MCF 10A (cell line): ENCODE measurements around the gene RASGEF1C. TPM values are rescaled to one million over a fixed set of nuclear protein-coding genes. Genes with fewer than 3 reads are reported as not detected.

Experiments
- BruUV-seq: library from RNA; stranded (reverse); fragments of 400-500 nt; replicated peaks from 2 replicates; lab custom pipeline; 2021; lab: Mats Ljungman, UMichigan
- CTCF ChIA-PET: fragments of 300-600 bp; sonication (Branson Sonifier 250); formaldehyde crosslinking; extraction: SDS; loops from one replicate; lab custom pipeline; 2021; ENCODE audit warnings: antibody characterized with exemption, inconsistent platforms; lab: Yijun Ruan, JAX
- POLR2A ChIA-PET: fragments of 300-600, 350-650 bp; sonication (Branson Sonifier 250); formaldehyde crosslinking; extraction: SDS; loops from one replicate; lab custom pipeline; 2020; ENCODE audit warnings: antibody characterized with exemption, inconsistent platforms; lab: Yijun Ruan, JAX
- DNase-seq: peaks from one replicate; pipeline ENCODE4 v3.0.0-alpha.2; 2018; ENCODE audit not compliant: unreplicated experiment
- H3K27ac Mint-ChIP-seq: one replicate; pipeline ENCODE4 v1.8.0; 2022; ENCODE audit warnings: mild to moderate bottlenecking, low read depth, mixed read lengths; ENCODE audit not compliant: unreplicated experiment
- H3K27me3 Mint-ChIP-seq: one replicate; pipeline ENCODE4 v1.8.0; 2022; ENCODE audit warnings: mixed read lengths; ENCODE audit not compliant: insufficient read depth, unreplicated experiment
- H3K36me3 Mint-ChIP-seq: one replicate; pipeline ENCODE4 v1.8.0; 2022; ENCODE audit warnings: mild to moderate bottlenecking, moderate library complexity, mixed read lengths; ENCODE audit not compliant: insufficient read depth, unreplicated experiment
- H3K4me1 Mint-ChIP-seq: one replicate; pipeline ENCODE4 v1.8.0; 2022; ENCODE audit warnings: mixed read lengths; ENCODE audit not compliant: insufficient read depth, unreplicated experiment
- H3K4me3 Mint-ChIP-seq: one replicate; pipeline ENCODE4 v1.8.0; 2022; ENCODE audit warnings: mild to moderate bottlenecking, moderate library complexity, mixed read lengths; ENCODE audit not compliant: unreplicated experiment
- H3K9me3 Mint-ChIP-seq: one replicate; pipeline ENCODE4 v1.8.0; 2022; ENCODE audit warnings: mixed read lengths; ENCODE audit not compliant: unreplicated experiment
- CTCF ChIP-seq: fragments of 200-600 bp; IDR thresholded peaks from one replicate; pipeline ENCODE4 v1.8.0; 2022; ENCODE audit warnings: antibody characterized with exemption, mild to moderate bottlenecking; ENCODE audit not compliant: unreplicated experiment
- intact Hi-C: fragments of 100-400 bp; cut with micrococcal nuclease; formaldehyde crosslinking; loops from 2 replicates; pipeline ENCODE4 v1.14.1; 2022
- total RNA-seq: library from RNA; stranded (reverse); gene quantifications from 2 replicates; pipeline ENCODE4 v1.2.3, GENCODE V29; 2022

Gene RASGEF1C
- total RNA-seq, 1 experiment from 2014 or later: not detected

GRCh38 chr5:180119031-180119902 lies 89.7 kb downstream of the RASGEF1C start:
- Mint-ChIP-seq H3K27me3 (peaks cover 21% of the 10 kb centered on the region), H3K4me1 (peaks cover 10% of the 10 kb centered on the region), H3K27ac (no peak overlapping the region), H3K9me3 (no peaks in the 10 kb centered on the region), H3K36me3 (no peaks in the 10 kb centered on the region), H3K4me3 (no peak overlapping the region)
- TF ChIP-seq CTCF: no peak
- ChIA-PET POLR2A (interaction anchor here (0.5 kb wide), 1 partner anchor 482 kb away, joined by 3 read pairs; no protein-coding TSS in a partner anchor), CTCF (no interaction called here)
- intact Hi-C loops: no loop called here
- BruUV-seq: no TSS peak
- DNase-seq: no peak

GRCh38 chr5:180118391-180118791 lies 90.6 kb downstream of the RASGEF1C start:
- Mint-ChIP-seq H3K4me3 (no peak overlapping the region), H3K27ac (no peak overlapping the region), H3K27me3 (peaks cover 12% of the 10 kb centered on the region), H3K36me3 (no peaks in the 10 kb centered on the region), H3K9me3 (no peaks in the 10 kb centered on the region), H3K4me1 (peaks cover 9% of the 10 kb centered on the region)
- intact Hi-C loops: no loop called here
- no TSS peak for BruUV-seq
- POLR2A ChIA-PET: interaction anchor here (0.9 kb wide), 1 partner anchor 536 kb away, joined by 3 read pairs; no protein-coding TSS in a partner anchor
- DNase-seq: no peak
- CTCF ChIA-PET: interaction anchor here (1.1 to 2.4 kb wide), 3 partner anchors 14 to 488 kb away, joined by 3 to 10 read pairs (median 5); no protein-coding TSS in a partner anchor
- no peak for TF ChIP-seq CTCF

- intact Hi-C loops: loop anchor here (2.0 kb wide), 1 partner anchor 602 kb away; no protein-coding TSS in a partner anchor
- TF ChIP-seq CTCF: peak; percentile 63
- H3K9me3 Mint-ChIP-seq: no peaks in the 10 kb centered on the region
- no peaks in the 10 kb centered on the region for H3K36me3 Mint-ChIP-seq
- BruUV-seq: no TSS peak
- ChIA-PET POLR2A (interaction anchor here (0.5 kb wide), 1 partner anchor 18 kb away, joined by 3 read pairs; no protein-coding TSS in a partner anchor), CTCF (interaction anchor here (0.6 to 2.4 kb wide), 11 partner anchors 10 to 615 kb away, joined by 3 to 17 read pairs (median 5); partner anchors contain the start of gene RASGEF1C)
- DNase-seq: peak; percentile 52
- H3K4me1 Mint-ChIP-seq: no peaks in the 10 kb centered on the region
- no peaks in the 10 kb centered on the region for H3K27me3 Mint-ChIP-seq
- no peak overlapping the region for H3K4me3 Mint-ChIP-seq
- H3K27ac Mint-ChIP-seq: no peak overlapping the region
Measured at GRCh38 chr5:180117000-180117725, 91.8 kb downstream of the RASGEF1C start.
